Measurements from ENCODE around the gene GJA5.

Gene GJA5

DNA sequence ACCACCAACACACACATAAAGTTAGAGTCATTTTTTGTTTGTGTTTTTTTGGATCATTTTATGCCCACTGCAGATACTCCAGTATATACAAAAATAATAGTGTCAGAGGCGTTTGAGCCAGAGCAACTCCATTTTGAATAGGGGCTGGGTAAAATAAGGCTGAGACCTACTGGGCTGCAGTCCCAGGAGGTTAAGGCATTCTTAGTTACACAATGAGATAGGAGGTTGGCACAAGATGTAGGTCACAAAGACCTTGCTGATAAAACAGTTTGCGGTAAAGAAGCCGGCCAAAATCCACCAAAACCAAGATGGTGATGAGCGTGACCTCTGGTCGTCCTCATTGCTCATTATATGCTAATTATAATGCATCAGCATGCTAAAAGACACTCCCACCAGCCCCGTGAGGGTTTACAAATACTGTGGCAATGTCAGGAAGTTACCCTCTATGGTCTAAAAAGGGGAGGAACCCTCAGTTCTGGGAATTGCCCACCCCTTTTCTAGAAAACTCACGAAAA is 40.6 kb downstream of the GJA5 start:
- H3K4me3 ChIP-seq (ENCODE audit: low read depth, low read length), result no peak overlapping the region
- CTCF ChIA-PET, result no interaction called here
- TF ChIP-seq, protein P1, sequence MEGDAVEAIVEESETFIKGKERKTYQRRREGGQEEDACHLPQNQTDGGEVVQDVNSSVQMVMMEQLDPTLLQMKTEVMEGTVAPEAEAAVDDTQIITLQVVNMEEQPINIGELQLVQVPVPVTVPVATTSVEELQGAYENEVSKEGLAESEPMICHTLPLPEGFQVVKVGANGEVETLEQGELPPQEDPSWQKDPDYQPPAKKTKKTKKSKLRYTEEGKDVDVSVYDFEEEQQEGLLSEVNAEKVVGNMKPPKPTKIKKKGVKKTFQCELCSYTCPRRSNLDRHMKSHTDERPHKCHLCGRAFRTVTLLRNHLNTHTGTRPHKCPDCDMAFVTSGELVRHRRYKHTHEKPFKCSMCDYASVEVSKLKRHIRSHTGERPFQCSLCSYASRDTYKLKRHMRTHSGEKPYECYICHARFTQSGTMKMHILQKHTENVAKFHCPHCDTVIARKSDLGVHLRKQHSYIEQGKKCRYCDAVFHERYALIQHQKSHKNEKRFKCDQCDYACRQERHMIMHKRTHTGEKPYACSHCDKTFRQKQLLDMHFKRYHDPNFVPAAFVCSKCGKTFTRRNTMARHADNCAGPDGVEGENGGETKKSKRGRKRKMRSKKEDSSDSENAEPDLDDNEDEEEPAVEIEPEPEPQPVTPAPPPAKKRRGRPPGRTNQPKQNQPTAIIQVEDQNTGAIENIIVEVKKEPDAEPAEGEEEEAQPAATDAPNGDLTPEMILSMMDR (IDR thresholded peaks at IDR 0.05; ENCODE audit: insufficient read depth, low read length, missing control alignments), result no peak
- POLR2A ChIA-PET, result no interaction called here
- DNase-seq (ENCODE audit: low read depth, low spot score), result no peak

DNA sequence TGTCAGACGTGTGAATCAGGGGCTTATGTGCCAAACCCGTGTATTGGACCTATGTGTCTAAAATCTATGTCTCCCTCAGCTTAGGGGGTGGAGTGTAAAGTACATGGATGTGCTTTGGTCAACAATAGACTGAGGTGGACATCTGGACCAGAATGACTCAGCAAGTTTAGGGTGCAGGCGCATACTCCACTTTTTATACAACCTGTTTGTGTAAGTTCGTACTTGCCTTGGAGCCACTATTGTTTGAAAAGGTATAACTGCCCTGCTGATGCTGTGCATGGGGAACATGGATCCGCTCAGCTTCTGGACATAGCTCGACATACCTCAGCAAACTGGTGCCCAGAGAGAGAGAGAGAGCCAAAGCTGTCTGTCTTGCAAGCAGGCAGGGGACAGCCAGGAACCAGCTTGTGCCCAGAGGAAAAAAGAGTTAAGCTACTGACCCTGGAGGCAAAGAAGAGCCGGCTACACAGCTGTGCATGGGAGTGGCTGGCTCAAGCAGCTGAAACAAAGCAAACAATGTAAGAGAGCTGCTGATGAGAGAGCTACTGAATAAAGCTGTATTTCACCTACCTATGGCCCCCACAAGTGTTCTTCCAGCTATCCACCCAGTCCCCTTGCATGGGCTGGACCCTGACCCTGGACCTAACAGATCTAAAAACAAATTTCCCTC is 41.2 kb downstream of the GJA5 start:
- no peak for DNase-seq (ENCODE audit: low read depth, low spot score)
- ChIA-PET CTCF (no interaction called here), POLR2A (no interaction called here)
- TF ChIP-seq, protein P1 (IDR thresholded peaks at IDR 0.05; ENCODE audit: insufficient read depth, low read length, missing control alignments), result no peak
- H3K4me3 ChIP-seq (ENCODE audit: low read depth, low read length), result no peak overlapping the region

DNA sequence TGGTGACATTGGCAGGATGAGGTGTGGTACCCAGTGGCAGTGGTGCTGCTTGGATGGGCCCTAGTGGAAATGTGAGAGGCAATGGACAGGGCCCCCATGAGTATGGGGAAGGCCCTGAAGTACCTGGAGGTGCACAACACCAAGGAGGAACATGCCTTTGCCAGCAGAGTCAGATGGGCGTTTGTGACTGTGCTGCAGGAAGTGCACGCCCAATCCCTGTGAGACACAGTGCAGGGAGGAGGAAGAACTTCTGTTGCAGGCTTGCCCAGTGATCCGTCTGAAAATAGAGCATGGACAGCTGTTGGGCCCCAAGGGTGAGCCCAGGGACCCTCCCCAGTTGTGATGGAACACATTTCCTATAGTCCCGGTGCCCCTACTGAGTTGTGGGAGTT is 42.7 kb downstream of the GJA5 start:
- POLR2A ChIA-PET, result no interaction called here

DNA sequence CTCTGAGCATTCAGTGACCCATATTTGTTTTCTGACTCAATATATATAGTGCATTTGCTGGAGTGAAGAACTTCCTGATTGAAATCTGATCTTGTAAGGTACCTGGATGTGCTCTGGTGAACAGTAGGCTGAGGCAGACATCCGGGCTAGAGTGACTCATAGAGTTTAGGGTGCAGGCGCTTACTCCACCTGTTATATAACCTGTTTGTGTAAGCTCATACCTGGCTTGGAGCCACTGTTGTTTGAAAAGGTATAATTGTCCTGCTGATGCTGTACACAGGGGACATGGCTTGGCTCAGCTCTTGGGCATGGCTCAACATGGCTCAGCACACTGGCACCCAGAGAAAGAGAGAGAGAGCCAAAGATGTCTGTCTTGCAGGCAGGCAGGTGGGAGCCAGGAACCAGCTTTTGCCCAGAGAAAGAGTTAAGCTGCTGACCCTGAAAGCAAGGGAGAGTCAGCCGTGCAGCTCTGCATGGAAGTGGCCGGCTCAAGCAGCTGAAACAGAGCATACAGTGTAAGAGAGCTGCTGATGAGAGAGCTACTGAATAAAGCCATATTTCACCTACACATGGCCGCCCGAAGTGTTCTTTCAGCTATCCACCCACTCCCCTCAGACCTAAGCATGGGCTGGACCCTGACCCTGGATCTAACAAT is 43.2 kb downstream of the GJA5 start:
- TF ChIP-seq, protein P1 (IDR thresholded peaks at IDR 0.05; ENCODE audit: insufficient read depth, low read length, missing control alignments), result no peak
- ChIA-PET CTCF (interaction anchor here (1.3 kb wide), 1 partner anchor 176 kb away, joined by 3 read pairs; no protein-coding TSS in a partner anchor), POLR2A (no interaction called here)
- DNase-seq (ENCODE audit: low read depth, low spot score), result no peak
- H3K4me3 ChIP-seq (ENCODE audit: low read depth, low read length), result no peak overlapping the region

More for the DNA sequence above, 42.7 kb downstream of the GJA5 start:
- CTCF ChIA-PET, result no interaction called here
- no peak for DNase-seq (ENCODE audit: low read depth, low spot score)
- TF ChIP-seq, protein P1 (IDR thresholded peaks at IDR 0.05; ENCODE audit: insufficient read depth, low read length, missing control alignments), result no peak
- H3K4me3 ChIP-seq (ENCODE audit: low read depth, low read length), result no peak overlapping the region

DNA sequence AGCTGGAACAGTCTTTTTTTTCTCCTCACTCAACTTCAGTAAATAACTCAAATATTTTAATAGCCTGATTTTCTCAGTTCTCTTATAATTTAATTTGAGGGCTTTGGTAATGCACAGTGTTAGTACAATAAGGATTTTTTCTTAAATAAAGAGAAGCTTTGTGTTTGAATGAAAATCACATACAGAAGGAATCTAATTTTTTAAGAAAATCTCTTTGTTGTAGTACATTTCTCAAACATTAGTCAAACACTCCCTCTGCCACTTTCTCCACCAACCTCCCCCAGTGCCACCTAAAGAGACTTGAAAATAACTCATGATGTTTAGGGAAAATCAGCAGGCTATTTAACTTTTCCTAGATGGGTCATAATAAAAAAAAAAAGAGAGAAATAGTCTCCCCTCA is 47.8 kb downstream of the GJA5 start:
- no peak for DNase-seq (ENCODE audit: low read depth, low spot score)
- ChIA-PET CTCF (interaction anchor here (1.6 kb wide), 1 partner anchor 9 kb away, joined by 4 read pairs; no protein-coding TSS in a partner anchor), POLR2A (no interaction called here)
- TF ChIP-seq, protein P1 (IDR thresholded peaks at IDR 0.05; ENCODE audit: insufficient read depth, low read length, missing control alignments), result no peak
- H3K4me3 ChIP-seq (ENCODE audit: low read depth, low read length), result no peak overlapping the region

All from AG04449 (cell line).